Measurements from ENCODE around the gene SART3. TPM values are rescaled to one million over a fixed set of nuclear protein-coding genes. Genes with fewer than 3 reads are reported as not detected.
A peak's percentile ranks its signal among the peaks of the same experiment; 100 is the strongest.

SART3 gene
- total and polyA plus RNA-seq, 2 of the 13 experiments (the other 11 are each of a cell fraction or from before 2014, with no cell fraction given): 16.1 to 69.9 TPM

- TF ChIP-seq KAT7 (CRISPR knock-in tag; IDR thresholded peaks at IDR 0.05; ENCODE audit: borderline replicate concordance) (0 out of 2 replicates have a peak, but pooled peaks have one; percentile 33), ZNF326 (CRISPR knock-in tag; IDR thresholded peaks at IDR 0.05; ENCODE audit: borderline replicate concordance) (no peak), ZNF678 (CRISPR knock-in tag; IDR thresholded peaks at IDR 0.05) (0 out of 2 replicates have a peak, but pooled peaks have one; percentile 50), SCMH1 (CRISPR knock-in tag; IDR thresholded peaks at IDR 0.05; ENCODE audit: borderline replicate concordance) (no peak), MNT (IDR thresholded peaks at IDR 0.05) (0 out of 2 replicates have a peak, but pooled peaks have one; percentile 16), POLR2AphosphoS5 (IDR thresholded peaks at IDR 0.05; ENCODE audit: low read depth, low read length) (0 out of 2 replicates have a peak, but pooled peaks have one; percentile 39), MLX (CRISPR knock-in tag; IDR thresholded peaks at IDR 0.05) (no peak), ZNF468 (CRISPR knock-in tag; IDR thresholded peaks at IDR 0.05) (no peak), GLI4 (CRISPR knock-in tag; IDR thresholded peaks at IDR 0.05; ENCODE audit: borderline replicate concordance) (peak; percentile 47; the same call in 1 of the 2 replicates), ELF4 (CRISPR knock-in tag; IDR thresholded peaks at IDR 0.05; ENCODE audit: borderline replicate concordance) (peak; percentile 91), U2AF1 (optimal IDR thresholded peaks at IDR 0.05; ENCODE audit: low read depth, low read length) (peak; percentile 34), ZNF318 (CRISPR knock-in tag; IDR thresholded peaks at IDR 0.05) (no peak), SMAD1 (CRISPR knock-in tag; IDR thresholded peaks at IDR 0.05; ENCODE audit: borderline replicate concordance, low read depth) (no peak), TRIM22 (IDR thresholded peaks at IDR 0.05) (no peak), TFDP1 (CRISPR knock-in tag; IDR thresholded peaks at IDR 0.05; ENCODE audit: borderline replicate concordance) (peak; percentile 86)
These were observed 45.8 kb downstream of the SART3 start, which contains the start of gene FICD (continued) for GRCh38 chr12:108514973-108515814.

Measured in HepG2 (cell line).